Urinary bladder (tissue), 4 donors: ENCODE results near the gene PROM1. TPM values are rescaled to one million over a fixed set of nuclear protein-coding genes. Genes with fewer than 3 reads are reported as not detected.

ENCODE experiments used
- DNase-seq: peaks from one replicate; pipeline ENCODE4 v3.0.0-alpha.2; 2015; ENCODE audit errors: extremely low spot score
- H3K27ac ChIP-seq: one replicate; pipeline ENCODE4 v1.5.1; 2013; ENCODE audit warnings: low read depth, mild to moderate bottlenecking, moderate library complexity
- H3K36me3 ChIP-seq: one replicate; pipeline ENCODE4 v1.6.1; 2013; ENCODE audit warnings: mild to moderate bottlenecking, moderate library complexity; ENCODE audit not compliant: insufficient read depth
- H3K4me1 ChIP-seq: one replicate; pipeline ENCODE4 v1.6.1; 2013; ENCODE audit warnings: mild to moderate bottlenecking, moderate library complexity; ENCODE audit not compliant: insufficient read depth
- H3K4me3 ChIP-seq: one replicate; pipeline ENCODE4 v1.5.1; 2013; ENCODE audit warnings: low read depth, low read length
- WGBS: extraction: QIAGEN DNeasy Blood & Tissue Kit; methylation state at CpG from one replicate; pipeline ENCODE4 v1.1.7; 2013; 5-methylcytosine and 5-hydroxymethylcytosine counted together
- polyA plus RNA-seq: library from polyadenylated mRNA; stranded (reverse); fragments of 200-250 nt; gene quantifications from one replicate; pipeline ENCODE4 v1.2.3, GENCODE V29; 2013
- total RNA-seq: library from RNA; depleted of rRNA; stranded (reverse); fragments of >200 nt; gene quantifications from one replicate; pipeline ENCODE4 v1.2.3, GENCODE V29; 2014
- donor health status: healthy with polysubstance abuse.
- donor health status: healthy.

The PROM1 gene
- total and polyA plus RNA-seq, 2 donors = 13.5 to 30.5 TPM

GRCh38 chr4:15964159-15964558 lies 119.7 kb downstream of the PROM1 start:
- Histone ChIP-seq H3K27ac (no peak overlapping the region), H3K4me3 (no peak overlapping the region), H3K36me3 (no peaks in the 10 kb centered on the region), H3K4me1 (no peaks in the 10 kb centered on the region)
- WGBS = 80% methylated on average over 5 of the region's 5 CpGs
- no peak for DNase-seq

GRCh38 chr4:15963576-15963975 lies 120.2 kb downstream of the PROM1 start:
- no peaks in the 10 kb centered on the region for H3K4me1 ChIP-seq
- H3K36me3 ChIP-seq = no peaks in the 10 kb centered on the region
- WGBS = 48% methylated on average over 4 of the region's 4 CpGs
- no peak for DNase-seq
- no peak overlapping the region for H3K27ac ChIP-seq
- no peak overlapping the region for H3K4me3 ChIP-seq

- H3K27ac ChIP-seq = no peak within 1 kb of the TSS
- H3K4me1 ChIP-seq = no peaks in the 10 kb centered on the region
- WGBS = 41% methylated on average over 9 of the region's 9 CpGs
- H3K4me3 ChIP-seq = no peak within 1 kb of the TSS
- DNase-seq = no peak
- no peaks in the 10 kb centered on the region for H3K36me3 ChIP-seq
These were observed 120.8 kb downstream of the PROM1 start, which contains the start of gene FGFBP2 for GRCh38 chr4:15963001-15963451. Gene FGFBP2, minus strand, starts transcription at chr4:15963175. Its CDS starts 46 bp downstream, at chr4:15963129.

- 87% methylated on average over 16 of the region's 16 CpGs for WGBS
- no peaks in the 10 kb centered on the region for H3K4me1 ChIP-seq
- no peaks in the 10 kb centered on the region for H3K36me3 ChIP-seq
- no peak for DNase-seq
- H3K27ac ChIP-seq = no peak overlapping the region
- H3K4me3 ChIP-seq = no peak overlapping the region
These were observed 121.9 kb downstream of the PROM1 start for GRCh38 chr4:15961781-15962510.

- DNase-seq = no peak
- Histone ChIP-seq H3K36me3 (no peaks in the 10 kb centered on the region), H3K4me3 (no peak overlapping the region), H3K27ac (no peak overlapping the region), H3K4me1 (no peaks in the 10 kb centered on the region)
- 85% methylated on average over 2 of the region's 2 CpGs for WGBS
These were observed 125.3 kb downstream of the PROM1 start for GRCh38 chr4:15958562-15958961.

GRCh38 chr4:15956179-15956850 lies 127.5 kb downstream of the PROM1 start:
- Histone ChIP-seq H3K4me3 (no peak overlapping the region), H3K27ac (no peak overlapping the region), H3K4me1 (no peaks in the 10 kb centered on the region), H3K36me3 (no peaks in the 10 kb centered on the region)
- DNase-seq = no peak
- WGBS = 58% methylated on average over 9 of the region's 9 CpGs

GRCh38 chr4:15955670-15956069 lies 128.2 kb downstream of the PROM1 start:
- DNase-seq = no peak
- WGBS = 89% methylated on average over 3 of the region's 3 CpGs
- no peaks in the 10 kb centered on the region for H3K4me1 ChIP-seq
- H3K27ac ChIP-seq = no peak overlapping the region
- H3K4me3 ChIP-seq = no peak overlapping the region
- H3K36me3 ChIP-seq = no peaks in the 10 kb centered on the region

- Histone ChIP-seq H3K36me3 (no peaks in the 10 kb centered on the region), H3K27ac (no peak overlapping the region), H3K4me1 (no peaks in the 10 kb centered on the region), H3K4me3 (no peak overlapping the region)
- WGBS = 94% methylated on average over 5 of the region's 5 CpGs
- no peak for DNase-seq
These were observed 130.2 kb downstream of the PROM1 start for GRCh38 chr4:15953625-15954024.

GRCh38 chr4:15951781-15952180 lies 132.0 kb downstream of the PROM1 start:
- no peaks in the 10 kb centered on the region for H3K36me3 ChIP-seq
- H3K27ac ChIP-seq = no peak overlapping the region
- DNase-seq = no peak
- no peak overlapping the region for H3K4me3 ChIP-seq
- no peaks in the 10 kb centered on the region for H3K4me1 ChIP-seq

- 89% methylated on average over 9 of the region's 9 CpGs for WGBS
- H3K27ac ChIP-seq = no peak overlapping the region
- H3K36me3 ChIP-seq = no peaks in the 10 kb centered on the region
- no peaks in the 10 kb centered on the region for H3K4me1 ChIP-seq
- DNase-seq = no peak
- H3K4me3 ChIP-seq = no peak overlapping the region
These were observed 135.0 kb downstream of the PROM1 start for GRCh38 chr4:15948826-15949225.

- Histone ChIP-seq H3K27ac (no peak overlapping the region), H3K4me1 (no peaks in the 10 kb centered on the region), H3K4me3 (no peak overlapping the region), H3K36me3 (no peaks in the 10 kb centered on the region)
- 89% methylated on average over 8 of the region's 8 CpGs for WGBS
- no peak for DNase-seq
These were observed 136.1 kb downstream of the PROM1 start for GRCh38 chr4:15947684-15948083.

- H3K4me1 ChIP-seq = no peaks in the 10 kb centered on the region
- H3K27ac ChIP-seq = no peak overlapping the region
- no peak for DNase-seq
- 63% methylated on average over 1 of the region's 1 CpG for WGBS
- no peak overlapping the region for H3K4me3 ChIP-seq
- no peaks in the 10 kb centered on the region for H3K36me3 ChIP-seq
These were observed 138.3 kb downstream of the PROM1 start for GRCh38 chr4:15945516-15945915.

GRCh38 chr4:15944895-15945294 lies 138.9 kb downstream of the PROM1 start:
- no peak overlapping the region for H3K27ac ChIP-seq
- 85% methylated on average over 2 of the region's 2 CpGs for WGBS
- H3K4me1 ChIP-seq = no peaks in the 10 kb centered on the region
- no peak for DNase-seq
- H3K4me3 ChIP-seq = no peak overlapping the region
- no peaks in the 10 kb centered on the region for H3K36me3 ChIP-seq

- Histone ChIP-seq H3K4me3 (no peak overlapping the region), H3K4me1 (no peaks in the 10 kb centered on the region), H3K27ac (no peak overlapping the region), H3K36me3 (no peaks in the 10 kb centered on the region)
- DNase-seq = no peak
- WGBS = 93% methylated on average over 1 of the region's 1 CpG
These were observed 141.5 kb downstream of the PROM1 start for GRCh38 chr4:15942283-15942682.
